ENCODE measurements around the gene NEMF.
"Not testable (repeated sequence)": the region's sequence is repeated elsewhere in the genome, so short reads cannot be mapped to it uniquely, and the experiment has no call there.

NEMF gene

GRCh38 chr14:49849213-49849847 lies 3.3 kb downstream of the NEMF start:
- no peak for DNase-seq

- DNase-seq = no peak
These were observed 23.9 kb downstream of the NEMF start for GRCh38 chr14:49828640-49829039.

- no peak for DNase-seq
These were observed 32.4 kb downstream of the NEMF start for GRCh38 chr14:49820176-49820575.

GRCh38 chr14:49816844-49817243 lies 35.7 kb downstream of the NEMF start:
- no peak for DNase-seq

- DNase-seq = not testable (repeated sequence)
These were observed 36.5 kb downstream of the NEMF start for GRCh38 chr14:49816118-49816517.

- DNase-seq = no peak
These were observed 43.8 kb downstream of the NEMF start for GRCh38 chr14:49808780-49809179.

GRCh38 chr14:49796025-49796424 lies 56.6 kb downstream of the NEMF start:
- DNase-seq = no peak

- DNase-seq = no peak
These were observed 60.0 kb downstream of the NEMF start for GRCh38 chr14:49792618-49793017.

GRCh38 chr14:49786315-49786714 lies 66.3 kb downstream of the NEMF start:
- DNase-seq = no peak

- DNase-seq = no peak
These were observed 69.1 kb downstream of the NEMF start for GRCh38 chr14:49783394-49784014.

- not testable (repeated sequence) for DNase-seq
These were observed 71.5 kb downstream of the NEMF start for GRCh38 chr14:49781040-49781439.

GRCh38 chr14:49778421-49778820 lies 74.2 kb downstream of the NEMF start:
- DNase-seq = no peak

GRCh38 chr14:49774106-49774505 lies 78.5 kb downstream of the NEMF start:
- no peak for DNase-seq

GRCh38 chr14:49771691-49772090 lies 80.9 kb downstream of the NEMF start:
- not testable (repeated sequence) for DNase-seq

GRCh38 chr14:49770212-49770817 lies 82.3 kb downstream of the NEMF start:
- DNase-seq = no peak

- no peak for DNase-seq
These were observed 82.9 kb downstream of the NEMF start for GRCh38 chr14:49769581-49770211.

- DNase-seq = peak in 1 of 56 donors; percentile 0
These were observed 83.4 kb downstream of the NEMF start for GRCh38 chr14:49769171-49769570.

- DNase-seq = peak in 54 of 56 donors; percentile 3 to 73 (median 49)
These were observed 84.1 kb downstream of the NEMF start for GRCh38 chr14:49768301-49769121.

- DNase-seq = peak in 55 of 56 donors; percentile 6 to 90 (median 77)
These were observed 84.9 kb downstream of the NEMF start, which contains the start of gene KLHDC2 for GRCh38 chr14:49767571-49768300. Gene KLHDC2 (plus strand): TSS chr14:49768153. CDS start chr14:49768469, 316 bp downstream.

- DNase-seq = no peak
These were observed 85.4 kb downstream of the NEMF start for GRCh38 chr14:49767270-49767570.

GRCh38 chr14:49766839-49767238 lies 85.7 kb downstream of the NEMF start:
- DNase-seq = no peak

Measured in nucleus accumbens (tissue), 56 donors.